NCI-H146 treated with DMSO at 0.1 percent for 48 hours (cell line): ENCODE measurements around the gene CYB5R3.
A peak's percentile ranks its signal among the peaks of the same experiment; 100 is the strongest.

Experiments
- DNase-seq: peaks from one replicate; lab custom pipeline; 2025; ENCODE audit not compliant: unreplicated experiment; lab: John Stamatoyannopoulos, UW

CYB5R3 gene

DNA sequence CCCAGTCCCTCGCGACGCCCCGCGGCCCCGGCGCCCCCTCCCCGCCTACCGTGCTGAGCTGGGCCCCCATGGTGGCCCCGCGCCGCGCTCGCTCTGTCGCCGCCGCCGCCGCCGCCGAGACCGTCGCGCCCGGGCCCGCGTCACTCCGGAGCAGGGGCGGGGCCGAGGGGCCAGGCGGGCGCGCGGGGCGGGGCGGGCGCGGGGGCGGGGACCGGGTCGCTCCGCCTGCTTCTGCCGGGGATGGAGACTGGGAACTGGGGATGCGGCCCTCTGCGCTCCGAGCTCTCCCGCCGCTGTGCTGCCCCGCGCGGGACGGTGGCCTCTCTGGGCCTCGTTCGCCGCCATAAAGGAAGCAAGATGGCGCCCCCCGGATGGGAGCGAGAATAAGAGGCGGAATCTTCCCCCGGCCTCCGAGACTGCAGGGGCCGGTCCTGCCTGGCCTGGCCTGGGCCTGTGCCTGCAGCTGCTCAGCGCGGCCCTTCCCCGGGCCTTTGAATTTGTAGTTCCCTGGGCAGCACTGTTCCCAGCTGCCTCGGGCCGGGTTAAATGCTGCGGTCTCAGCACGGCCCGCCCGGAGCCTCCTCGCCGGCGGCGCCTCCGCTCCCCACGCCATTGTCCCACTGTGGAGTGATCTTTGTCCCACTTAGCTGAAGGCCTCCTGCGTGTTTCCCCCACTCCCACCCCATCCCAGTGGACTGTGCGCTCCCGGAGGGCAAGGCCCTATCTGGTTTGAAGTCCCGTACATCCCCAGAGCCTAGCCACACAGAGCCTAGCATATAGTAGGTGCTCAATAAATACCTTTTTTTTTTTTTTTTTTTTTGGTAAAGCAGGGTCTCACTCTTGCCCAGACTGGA lies at the start of gene CYB5R3:
Gene CYB5R3 (minus strand): TSS at position 147 of the 854 bp plus-strand sequence. CDS start 77 bp downstream, at position 70.
- DNase-seq = peak; percentile 42

DNA sequence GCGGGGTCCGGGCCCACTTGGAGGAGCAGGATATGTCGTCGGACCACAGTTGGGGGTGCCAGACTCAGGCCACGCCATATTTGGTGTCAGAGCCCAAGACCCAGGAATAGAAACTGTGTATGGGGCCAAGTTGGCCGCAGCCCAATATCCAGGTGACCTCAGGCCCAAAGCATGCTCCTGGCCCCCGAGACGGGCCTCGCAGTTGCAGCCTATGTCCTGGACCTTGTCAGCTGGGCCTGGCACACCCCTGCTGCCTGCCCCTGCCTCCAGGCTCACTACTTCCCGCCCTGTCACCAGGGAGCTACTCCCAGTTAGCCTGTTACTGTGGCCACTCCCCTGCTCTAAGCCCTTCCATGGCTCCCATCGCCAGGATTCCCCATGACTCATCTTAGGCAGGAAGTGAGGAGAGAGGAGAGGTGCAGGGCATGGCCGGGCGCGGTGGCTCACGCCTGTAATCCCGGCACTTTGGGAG lies 48.4 kb upstream of the CYB5R3 start:
- DNase-seq = no peak

DNA sequence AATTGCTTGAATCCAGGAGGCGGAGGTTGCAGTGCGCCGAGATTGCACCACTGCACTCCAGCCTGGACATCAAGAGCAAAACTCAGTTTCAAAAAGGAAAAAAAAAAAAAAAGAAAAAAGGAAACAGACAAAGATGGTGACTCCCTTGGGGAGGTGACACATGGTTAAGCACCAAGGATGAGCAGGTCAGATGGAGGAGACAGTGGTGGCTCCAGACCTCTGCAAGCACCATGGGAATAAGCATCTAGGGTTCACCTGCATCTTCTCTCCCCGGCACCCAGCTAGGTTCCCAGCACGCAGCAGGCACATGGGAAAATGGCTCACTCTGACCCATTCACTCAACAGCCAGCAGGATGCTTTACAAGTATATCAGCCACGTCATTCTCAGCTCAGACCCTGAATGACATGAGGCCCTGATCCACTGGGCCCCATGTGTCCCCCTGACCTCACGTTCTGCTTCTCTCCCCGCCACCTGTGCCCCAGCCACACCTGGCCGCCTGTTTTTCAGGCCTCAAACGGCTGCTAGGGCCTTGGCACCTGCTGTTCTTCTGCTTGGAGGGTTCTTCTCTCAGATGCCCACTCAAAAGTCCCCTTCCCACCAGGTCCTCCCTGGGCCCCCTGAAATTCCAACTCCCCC lies 47.3 kb upstream of the CYB5R3 start:
- no peak for DNase-seq

DNA sequence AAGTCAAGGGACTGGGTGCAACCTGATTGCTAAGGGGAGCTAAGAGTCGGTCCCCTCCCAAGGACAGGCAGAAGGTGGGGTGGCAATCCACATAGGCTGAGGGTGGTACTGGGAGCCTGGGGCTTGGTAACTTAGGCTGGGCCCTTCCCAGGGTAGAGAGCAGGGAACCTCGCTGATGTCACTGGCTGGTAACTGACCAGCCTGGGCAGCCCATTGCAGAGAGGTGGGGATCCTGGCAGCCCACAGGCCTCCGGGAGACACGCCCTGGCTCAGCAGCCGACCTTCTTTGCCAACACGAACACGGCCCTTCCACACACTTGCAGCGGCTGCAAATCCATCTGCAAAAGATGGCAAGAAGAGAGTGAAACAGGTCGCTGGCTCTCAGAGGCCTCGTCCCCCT lies 46.1 kb upstream of the CYB5R3 start:
- DNase-seq = no peak

DNA sequence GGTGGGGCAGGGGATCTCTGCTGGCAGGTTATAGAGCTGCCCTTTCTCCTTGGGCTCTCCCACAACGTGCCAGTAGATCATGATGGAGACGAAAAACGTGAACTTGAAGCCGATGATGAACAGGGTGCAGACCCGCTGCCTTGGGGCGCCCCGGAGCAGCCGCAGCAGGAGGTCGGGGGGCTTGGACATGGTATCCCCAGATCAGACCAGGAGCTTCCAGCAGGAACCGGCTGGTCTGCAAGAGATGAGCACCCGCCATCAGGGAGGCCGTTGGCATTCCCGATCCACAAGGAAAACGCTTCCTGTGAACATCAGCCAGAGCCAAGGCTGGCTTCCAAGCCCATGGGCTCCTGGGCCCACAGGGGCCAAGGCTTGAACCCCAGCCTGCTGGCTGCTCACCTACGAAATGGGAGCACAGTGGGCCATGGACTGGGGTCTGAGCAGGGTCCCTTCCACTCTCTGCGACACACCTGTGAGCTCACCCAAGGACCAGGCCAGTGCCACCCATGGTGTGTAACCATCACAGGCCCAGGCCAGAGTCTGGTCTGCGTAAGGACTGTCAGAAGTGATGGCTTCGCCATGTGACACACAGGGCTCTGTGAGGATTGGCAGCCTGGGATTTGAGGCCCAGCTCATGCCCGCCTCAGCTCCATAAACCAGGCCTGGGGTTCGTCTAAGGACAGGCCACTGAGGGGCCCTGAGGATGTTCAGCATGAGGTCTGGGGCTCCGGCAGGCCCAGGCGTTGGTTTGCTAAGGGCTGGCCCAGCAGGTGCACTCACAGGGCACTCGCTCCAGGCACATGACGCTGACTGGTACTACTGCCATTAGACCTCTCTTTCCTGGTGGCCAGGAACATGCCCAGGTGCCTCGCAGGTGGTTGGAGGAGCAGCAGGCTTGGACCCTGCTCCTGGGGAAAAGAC lies 44.8 kb upstream of the CYB5R3 start:
- no peak for DNase-seq

DNA sequence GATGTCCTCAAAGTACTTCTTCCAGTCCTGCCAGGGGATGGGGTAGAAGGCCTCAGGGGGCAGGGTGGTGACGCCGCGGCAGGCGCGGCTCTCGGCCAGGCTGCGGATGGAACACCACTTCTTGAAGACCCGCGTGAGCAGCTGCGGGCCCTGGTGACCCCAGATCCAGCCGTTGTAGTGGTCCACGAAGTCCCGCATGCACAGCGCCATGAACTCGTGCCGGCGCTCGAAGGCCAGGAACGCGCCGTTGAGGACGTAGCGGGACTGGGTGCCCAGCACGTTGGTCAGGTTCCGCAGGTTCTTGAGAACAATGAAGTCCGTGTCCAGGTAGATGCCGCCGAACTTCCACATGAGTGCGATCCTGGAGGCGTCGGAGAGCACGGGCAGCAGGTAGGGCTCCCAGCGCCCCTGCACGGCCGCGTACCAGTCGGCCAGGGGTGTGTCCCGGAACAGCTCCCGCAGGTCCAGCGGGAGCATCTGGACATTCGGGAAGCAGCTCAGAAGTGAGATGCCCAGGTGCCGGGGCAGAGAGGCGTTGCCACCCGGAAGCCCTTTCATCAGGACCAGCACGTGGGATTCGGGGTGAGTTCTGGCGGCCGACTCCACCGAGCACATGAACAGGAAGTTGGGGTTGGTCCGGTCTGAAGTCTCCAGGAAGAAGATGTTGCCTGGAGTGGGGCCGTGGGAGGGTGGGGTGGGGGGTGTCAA lies 44.0 kb upstream of the CYB5R3 start:
- DNase-seq = no peak

DNA sequence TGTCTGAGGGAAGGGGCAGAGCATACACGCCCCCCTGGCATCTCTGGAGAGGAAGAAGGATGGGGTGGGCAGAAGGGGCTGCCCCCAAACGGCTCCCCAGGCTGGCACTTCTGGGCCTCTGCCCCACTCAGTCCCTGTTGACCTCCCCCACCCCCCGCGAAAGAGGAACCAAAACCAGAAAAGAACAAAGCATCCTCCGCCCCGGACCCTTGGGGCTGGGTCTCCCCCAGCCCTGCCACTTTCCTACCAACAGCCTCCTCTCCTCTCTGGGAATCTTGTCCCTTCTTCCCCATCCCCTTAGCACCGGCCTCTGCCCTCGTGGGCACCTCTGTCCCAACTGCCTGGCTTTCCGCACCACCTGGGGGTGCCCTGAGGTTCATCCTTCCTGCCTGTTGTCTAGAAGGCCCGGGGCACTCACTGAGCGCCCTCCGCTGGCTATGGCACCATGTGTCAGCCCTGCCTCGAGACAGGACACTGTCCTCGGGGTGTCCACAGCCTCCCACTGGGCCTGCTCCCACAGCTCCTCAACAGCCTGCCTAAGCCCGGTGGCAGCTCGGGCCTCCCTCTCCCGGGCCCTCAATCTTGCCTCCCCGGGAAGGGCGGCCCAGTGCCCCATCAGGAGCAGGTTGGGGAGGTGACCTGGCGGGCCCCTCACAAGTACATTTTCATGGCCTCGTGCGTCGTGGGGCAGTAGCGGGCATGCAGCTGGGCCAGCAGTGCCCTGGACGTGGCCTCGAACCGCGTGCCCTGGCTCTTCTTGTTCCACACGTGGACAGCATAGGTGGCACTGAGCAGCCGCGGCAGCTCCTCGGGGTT lies 43.3 kb upstream of the CYB5R3 start:
- DNase-seq = no peak

DNA sequence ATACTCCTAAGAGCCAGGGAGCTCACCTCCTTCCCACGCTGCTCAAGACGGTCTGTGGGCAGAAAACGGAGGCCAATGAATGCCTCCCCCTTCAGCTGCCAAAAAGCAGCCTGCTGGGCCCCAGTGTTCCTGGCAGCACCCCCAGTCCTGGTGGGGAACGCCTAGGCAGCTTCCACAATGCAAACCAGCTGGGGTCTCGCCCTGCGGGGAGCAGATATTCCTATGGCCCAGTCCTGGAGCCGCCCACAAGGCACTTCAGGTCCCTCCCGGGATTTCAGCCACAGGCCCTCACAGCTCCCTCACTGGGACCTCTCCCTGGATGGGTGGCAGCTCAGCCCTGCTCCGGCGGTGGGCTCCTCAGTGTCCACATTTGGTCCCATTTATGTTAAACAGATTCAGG lies 42.2 kb upstream of the CYB5R3 start:
- no peak for DNase-seq

DNA sequence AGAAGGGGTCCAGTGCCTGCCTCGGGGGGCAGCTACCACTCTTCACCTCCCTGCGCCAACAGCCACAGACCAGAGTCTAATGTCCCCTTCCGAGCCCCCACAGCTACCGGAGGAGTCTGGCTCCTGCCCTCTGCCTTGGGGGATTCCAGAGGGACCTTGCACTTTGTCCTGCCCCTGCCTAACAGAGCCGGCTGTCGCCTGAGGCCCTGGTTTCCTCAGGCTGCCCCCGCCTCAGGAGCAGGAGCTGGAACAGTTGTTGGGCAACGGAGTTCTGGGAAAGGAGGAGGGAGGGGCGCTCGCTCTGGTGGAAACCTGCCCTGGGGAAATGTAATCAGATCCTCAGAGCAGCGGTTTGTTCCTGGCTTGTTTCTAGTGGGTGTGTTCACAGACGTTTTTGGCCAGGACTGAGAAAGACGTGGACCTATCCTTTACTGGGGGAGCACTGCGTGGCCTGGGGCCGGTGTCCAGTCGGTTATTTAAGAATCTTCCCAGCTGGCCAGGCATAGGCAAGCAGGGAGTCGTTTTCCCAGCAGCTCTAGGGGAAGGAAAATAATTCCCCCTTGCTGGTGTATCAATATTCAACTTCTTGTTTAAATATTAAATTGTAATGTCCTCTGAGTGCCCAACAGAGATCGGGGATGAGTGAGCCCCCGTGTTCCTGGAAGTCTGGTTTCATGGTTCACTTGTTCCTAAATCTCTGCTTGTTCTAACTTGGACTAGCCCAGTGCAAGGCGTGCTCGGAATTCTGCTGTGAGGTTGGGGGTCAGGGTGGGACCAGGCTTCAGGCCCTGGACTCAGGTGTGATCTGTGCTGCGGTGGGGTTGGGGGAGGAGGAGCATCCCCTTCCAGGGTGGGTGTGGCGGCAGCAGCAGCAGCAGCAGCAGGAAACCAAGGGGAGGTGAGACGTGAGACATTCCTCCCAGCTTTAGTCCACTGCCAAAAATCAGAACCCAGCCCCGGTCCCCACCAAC lies 39.3 kb upstream of the CYB5R3 start:
- DNase-seq = peak; percentile 37

DNA sequence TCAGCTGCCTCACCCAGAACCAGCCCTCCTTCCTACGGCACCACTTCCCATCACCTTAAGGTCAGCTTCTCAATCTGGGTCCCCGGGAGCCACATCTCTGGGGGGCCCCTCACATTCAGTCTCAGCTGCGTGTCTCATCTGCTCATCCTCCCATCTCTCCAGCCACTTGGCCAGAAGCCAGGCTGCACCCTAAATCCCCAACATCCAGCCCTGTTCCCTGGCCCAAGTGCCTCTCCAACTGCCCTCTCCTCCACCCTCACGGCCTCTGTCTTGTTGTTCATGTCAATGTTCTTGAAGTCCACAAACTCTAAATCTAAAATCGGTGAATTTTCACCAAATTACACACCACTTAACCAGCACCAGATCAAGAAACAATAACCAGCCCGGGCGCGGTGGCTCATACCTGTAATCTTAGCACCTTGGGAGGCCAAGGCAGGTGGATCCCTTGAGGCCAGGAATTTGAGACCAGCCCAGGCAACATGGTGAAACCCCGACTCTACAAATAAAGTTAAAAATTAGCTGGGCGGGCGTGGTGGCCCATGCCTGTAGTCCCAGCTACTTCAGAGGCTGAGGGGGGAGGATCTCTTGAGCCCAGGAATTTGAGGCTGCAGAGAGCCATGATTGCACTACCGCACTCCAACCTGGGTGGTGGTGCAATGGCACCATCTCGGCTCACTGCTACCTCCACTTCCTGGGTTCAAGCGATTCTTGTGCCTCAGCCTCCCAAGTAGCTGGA lies 37.7 kb upstream of the CYB5R3 start:
- no peak for DNase-seq

DNA sequence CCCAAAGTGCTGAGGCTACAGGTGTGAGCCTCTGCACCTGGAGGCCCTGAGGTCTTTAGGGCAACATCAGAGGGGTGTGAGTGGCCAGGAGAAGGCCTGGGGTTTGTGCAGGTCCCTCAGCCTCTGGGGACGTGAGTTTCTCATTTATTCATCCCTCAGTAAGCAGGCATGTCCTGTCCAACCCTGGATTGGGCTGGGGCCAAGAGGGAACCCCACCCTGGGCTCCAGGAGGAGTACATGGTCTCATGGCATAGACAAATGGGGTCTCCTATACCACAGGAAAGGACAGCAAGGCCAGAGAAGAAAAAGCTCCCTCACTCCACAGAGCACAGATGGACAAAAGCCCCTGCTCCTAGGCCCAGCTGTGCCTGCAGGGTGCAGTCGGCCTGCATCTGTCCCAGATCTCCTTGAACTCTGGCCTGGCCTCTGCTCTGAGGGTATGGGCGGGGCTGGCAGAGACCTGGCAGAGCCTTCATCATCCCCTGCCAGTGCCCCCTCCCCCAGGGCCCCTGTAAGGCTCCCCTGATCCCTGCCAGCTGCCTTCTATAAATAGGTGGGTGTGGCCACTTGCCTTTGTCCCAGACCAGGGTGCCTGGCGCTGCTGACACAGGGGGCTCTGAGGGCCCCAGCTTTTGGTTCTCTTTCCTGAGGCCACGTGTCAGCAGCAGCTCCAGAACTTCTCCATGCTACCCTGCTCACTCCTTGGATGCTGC lies 36.9 kb upstream of the CYB5R3 start:
- no peak for DNase-seq

DNA sequence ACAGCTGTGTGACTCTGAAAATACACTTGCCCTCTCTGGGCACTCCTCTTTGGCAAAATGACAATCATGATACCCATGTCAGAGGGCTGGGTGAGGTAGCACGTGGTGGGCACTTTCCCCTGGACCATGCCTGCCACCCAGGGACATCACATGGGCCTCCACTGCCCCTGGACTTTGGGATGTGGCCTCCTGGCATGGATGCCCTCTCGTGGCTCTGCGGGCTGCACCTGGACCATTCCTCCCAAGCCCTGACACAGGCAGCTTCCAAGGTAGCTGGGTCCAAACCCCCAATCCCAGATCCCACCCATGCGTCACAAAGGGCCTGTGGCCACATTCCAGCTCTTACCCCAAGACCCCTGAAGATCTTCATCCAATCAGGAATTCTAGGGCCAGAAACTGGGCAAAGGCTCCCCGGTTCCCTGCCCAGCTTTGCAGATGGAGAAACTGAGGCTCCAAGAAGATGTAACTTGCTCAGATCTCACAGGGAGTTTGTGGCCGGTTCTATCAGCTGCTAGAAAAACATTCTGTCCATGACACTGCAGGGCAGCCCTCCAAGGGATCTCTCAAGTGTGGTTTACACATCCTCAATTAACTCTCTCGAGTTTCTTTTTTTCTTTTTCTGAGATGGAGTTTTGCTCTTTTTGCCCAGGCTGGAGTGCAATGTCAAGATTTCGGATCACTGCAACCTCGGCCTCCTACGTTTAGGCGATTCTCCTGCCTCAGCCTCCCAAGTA lies 35.4 kb upstream of the CYB5R3 start:
- no peak for DNase-seq

DNA sequence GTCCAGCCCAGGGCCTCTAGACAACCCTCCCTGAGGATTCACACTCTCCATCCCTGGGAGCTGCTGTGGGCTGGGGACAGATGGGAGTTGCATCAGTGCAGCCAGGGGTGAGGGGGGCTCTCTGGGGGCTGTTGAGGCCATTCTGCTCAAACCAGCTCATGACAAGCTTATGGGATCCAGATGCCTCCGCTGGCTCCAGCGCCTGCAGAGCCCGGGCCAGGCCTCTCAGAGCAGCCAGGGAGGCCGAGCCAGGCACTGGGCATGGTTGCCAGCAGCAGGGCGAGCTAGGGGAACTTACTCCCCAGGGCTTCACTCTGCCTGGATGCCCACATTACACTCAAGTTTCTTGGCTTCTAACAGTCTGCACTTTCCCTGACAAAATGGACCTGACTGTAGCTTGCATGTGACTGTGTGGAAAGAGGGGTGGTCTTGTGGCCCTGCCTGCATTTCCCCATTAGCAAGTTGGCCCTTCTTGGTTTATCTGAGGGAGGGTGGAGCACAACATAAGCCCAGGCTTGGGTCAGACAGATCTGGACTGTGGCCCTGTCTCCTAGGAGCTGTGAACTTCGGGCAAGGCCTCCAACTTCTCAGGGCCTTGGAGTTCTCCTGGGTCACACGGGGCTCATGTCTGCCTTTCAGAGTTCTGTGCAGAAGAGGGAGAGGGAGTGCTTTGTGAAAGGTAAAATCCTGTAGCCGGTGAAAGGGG lies 34.5 kb upstream of the CYB5R3 start:
- DNase-seq = no peak

DNA sequence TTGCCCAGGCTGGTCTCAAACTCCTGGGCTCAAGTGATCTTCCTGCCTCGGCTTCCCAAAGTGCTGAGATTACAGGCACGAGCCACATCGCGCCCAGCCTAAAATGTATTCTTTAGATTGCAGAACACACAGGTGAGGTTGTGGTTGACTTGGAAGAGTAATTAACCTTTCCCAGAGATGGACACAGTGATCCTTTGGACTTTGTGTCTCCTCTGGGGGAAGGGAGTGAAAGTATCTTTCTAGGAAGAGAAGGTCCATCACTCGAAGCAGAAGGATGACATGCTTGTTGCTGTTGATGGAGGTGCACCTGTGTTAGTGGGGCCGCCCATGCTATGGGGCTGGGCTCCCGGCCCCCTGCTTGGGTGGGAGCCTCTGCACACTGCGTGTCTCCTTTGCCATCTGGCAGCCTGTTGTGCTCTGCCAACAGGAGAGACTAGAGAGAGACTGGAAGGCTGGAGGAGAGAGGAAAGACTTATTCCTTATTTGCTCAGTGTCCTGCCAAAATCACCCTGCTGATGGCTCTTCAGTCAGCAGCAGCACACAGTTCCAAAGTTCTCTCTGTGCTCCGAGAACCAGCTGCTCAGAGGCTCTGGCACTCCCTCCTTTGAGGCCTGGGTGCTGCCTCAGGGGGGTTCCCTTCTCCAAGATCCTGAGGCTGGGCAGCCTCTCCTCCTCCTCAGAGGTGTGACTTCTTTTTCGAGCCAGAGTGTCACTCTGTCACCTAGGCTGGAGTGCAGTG lies 33.1 kb upstream of the CYB5R3 start:
- no peak for DNase-seq

DNA sequence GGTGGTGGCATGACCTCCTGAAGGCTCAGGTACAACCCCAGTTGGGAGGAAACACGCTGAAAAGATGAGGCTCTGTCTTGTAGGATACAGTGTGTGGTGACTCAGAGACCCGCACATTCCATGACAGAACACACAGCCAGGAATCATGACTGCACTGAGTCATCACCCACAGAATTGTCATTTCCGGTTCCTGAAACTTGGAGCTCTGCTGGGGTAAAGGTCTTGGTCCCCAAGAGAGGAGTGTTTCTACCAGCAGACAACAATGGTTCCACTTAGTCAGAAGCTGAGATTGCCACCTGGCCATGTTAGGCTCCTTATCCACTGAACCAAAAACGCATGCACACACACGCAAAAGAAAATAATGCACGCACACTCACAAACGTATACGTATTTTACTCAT lies 31.5 kb upstream of the CYB5R3 start:
- DNase-seq = no peak
